Mesenchymal stem cell (in vitro differentiated cells and primary cell): ENCODE measurements around the gene MVD.
"Not testable (repeated sequence)": the region's sequence is repeated elsewhere in the genome, so short reads cannot be mapped to it uniquely, and the experiment has no call there.

Source experiments
- DNase-seq: peaks from one replicate; pipeline ENCODE4 v3.0.0-alpha.2; 2013
- H2AFZ ChIP-seq: one replicate; pipeline ENCODE4 v1.6.1; 2013; ENCODE audit warnings: low read depth, mild to moderate bottlenecking, control low read depth, inconsistent platforms, low read length, moderate library complexity
- H2AK5ac ChIP-seq: 2 replicates; pipeline ENCODE4 v1.6.1; 2013; ENCODE audit warnings: low read length, moderate library complexity, mild to moderate bottlenecking, inconsistent platforms; ENCODE audit not compliant: severe bottlenecking
- H2BK120ac ChIP-seq: one replicate; pipeline ENCODE4 v1.6.1; 2013; ENCODE audit warnings: low read depth, mild to moderate bottlenecking, inconsistent platforms, low read length, moderate library complexity
- H2BK12ac ChIP-seq, 2 experiments: one replicate each; pipeline ENCODE4 v1.6.1; 2013; ENCODE audit warnings: inconsistent platforms in 2 of 2, low read length in 2 of 2, mild to moderate bottlenecking in 2 of 2, moderate library complexity in 2 of 2, control low read depth in 1 of 2
- H2BK15ac ChIP-seq: one replicate; pipeline ENCODE4 v1.6.1; 2013; ENCODE audit warnings: mild to moderate bottlenecking, low read depth, inconsistent platforms; ENCODE audit not compliant: poor library complexity, severe bottlenecking
- H2BK5ac ChIP-seq: 2 replicates; pipeline ENCODE4 v1.6.1; 2013; ENCODE audit warnings: low read depth, mild to moderate bottlenecking, low read length, control low read depth, inconsistent platforms; ENCODE audit not compliant: poor library complexity, severe bottlenecking
- H3K14ac ChIP-seq, 2 experiments: one replicate each; pipeline ENCODE4 v1.6.1; 2013; ENCODE audit warnings: inconsistent platforms in 2 of 2, low read length in 2 of 2, control low read depth in 1 of 2, mild to moderate bottlenecking in 1 of 2, moderate library complexity in 1 of 2
- H3K18ac ChIP-seq, 2 experiments: one replicate each; pipeline ENCODE4 v1.6.1; 2013; ENCODE audit warnings: inconsistent platforms in 2 of 2, low read length in 2 of 2, control low read depth in 1 of 2, low read depth in 1 of 2, mild to moderate bottlenecking in 1 of 2
- H3K23ac ChIP-seq, 2 experiments: one replicate each; pipeline ENCODE4 v1.6.1; 2013; ENCODE audit warnings: inconsistent platforms in 2 of 2, low read length in 2 of 2, mild to moderate bottlenecking in 2 of 2, moderate library complexity in 2 of 2, control low read depth in 1 of 2
- H3K27ac ChIP-seq: 2 replicates; pipeline ENCODE4 v1.5.1; 2013; ENCODE audit warnings: mild to moderate bottlenecking, moderate library complexity, low read length, control low read depth, inconsistent platforms; ENCODE audit not compliant: poor library complexity, severe bottlenecking
- H3K27me3 ChIP-seq, 2 experiments: 2 replicates each; pipeline versions ENCODE4 v1.6.1 to v1.7.0; 2013; ENCODE audit warnings: low read length in 2 of 2, mild to moderate bottlenecking in 2 of 2, moderate library complexity in 2 of 2, control low read depth in 1 of 2, inconsistent platforms in 1 of 2; ENCODE audit not compliant: control insufficient read depth in 1 of 2, insufficient read depth in 1 of 2
- H3K36me3 ChIP-seq, 2 experiments: 2 replicates each; pipeline versions ENCODE4 v1.6.1 to v1.7.0; 2013; ENCODE audit warnings: low read length in 2 of 2, control low read depth in 1 of 2, inconsistent platforms in 1 of 2, low read depth in 1 of 2, mild to moderate bottlenecking in 1 of 2; ENCODE audit not compliant: insufficient read depth in 2 of 2, control insufficient read depth in 1 of 2
- H3K4ac ChIP-seq, 2 experiments: one replicate each; pipeline ENCODE4 v1.6.1; 2013; ENCODE audit warnings: inconsistent platforms in 2 of 2, low read length in 2 of 2, mild to moderate bottlenecking in 2 of 2, moderate library complexity in 2 of 2, control low read depth in 1 of 2, low read depth in 1 of 2
- H3K4me1 ChIP-seq: 2 replicates; pipeline ENCODE4 v1.6.1; 2013; ENCODE audit warnings: low read depth, low read length, control low read depth; ENCODE audit not compliant: control insufficient read depth, insufficient read depth
- H3K4me2 ChIP-seq: 2 replicates; pipeline ENCODE4 v1.6.1; 2013; ENCODE audit warnings: low read length, mild to moderate bottlenecking, inconsistent platforms; ENCODE audit not compliant: poor library complexity, severe bottlenecking
- H3K4me3 ChIP-seq, 2 experiments: 2 replicates each; pipeline versions ENCODE4 v1.5.1 to v1.7.0; 2013; ENCODE audit warnings: low read length in 2 of 2, mild to moderate bottlenecking in 2 of 2, control low read depth in 1 of 2, low read depth in 1 of 2; ENCODE audit not compliant: insufficient read depth in 1 of 2
- H3K79me1 ChIP-seq: replicated peaks from 2 replicates; pipeline ENCODE4 v1.6.1; 2013; ENCODE audit warnings: mild to moderate bottlenecking, control low read depth, low read length, inconsistent platforms; ENCODE audit not compliant: poor library complexity, severe bottlenecking
- H3K9ac ChIP-seq: 2 replicates; pipeline ENCODE4 v1.7.0; 2013; ENCODE audit warnings: mild to moderate bottlenecking, low read length, moderate library complexity
- H3K9me3 ChIP-seq: 2 replicates; pipeline ENCODE4 v1.7.0; 2013; ENCODE audit warnings: mild to moderate bottlenecking, low read length; ENCODE audit not compliant: control insufficient read depth
- H4K8ac ChIP-seq: one replicate; pipeline ENCODE4 v1.6.1; 2013; ENCODE audit warnings: inconsistent platforms, mild to moderate bottlenecking, low read length, moderate library complexity
- H4K91ac ChIP-seq: one replicate; pipeline ENCODE4 v1.6.1; 2013; ENCODE audit warnings: mild to moderate bottlenecking, low read length, inconsistent platforms
- WGBS: methylation state at CpG from one replicate; pipeline ENCODE4 v1.1.7; 2013; ENCODE audit warnings: mixed read lengths; 5-methylcytosine and 5-hydroxymethylcytosine counted together

The MVD gene

DNA sequence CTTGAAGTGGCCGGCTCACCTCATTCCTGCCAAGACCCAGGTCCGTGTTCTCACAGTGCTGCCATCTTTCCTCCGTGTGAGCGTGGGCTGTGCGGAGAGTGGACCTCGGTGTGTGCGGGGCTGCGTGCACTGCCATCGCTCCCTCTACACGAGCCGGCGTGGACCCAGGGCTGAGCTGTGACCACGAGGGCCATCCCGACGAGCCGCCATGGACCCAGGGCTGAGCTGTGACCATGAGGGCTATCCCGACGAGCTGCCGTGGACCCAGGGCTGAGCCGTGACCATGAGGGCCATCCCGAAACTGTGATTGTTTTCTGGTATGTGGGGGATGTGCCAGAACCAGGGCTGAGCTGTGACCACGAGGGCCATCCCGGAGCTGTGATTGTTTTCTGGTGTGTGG lies 8.9 kb upstream of the MVD start:
- no peaks in the 10 kb centered on the region for H3K9me3 ChIP-seq
- peak overlapping the region in 1 of 2 experiments; percentile 10 for H2BK12ac ChIP-seq
- H4K8ac ChIP-seq, result no peak overlapping the region
- H3K36me3 ChIP-seq, result peaks cover 24 to 26% of the 10 kb centered on the region in 2 experiments
- no peak overlapping the region for H3K4me3 ChIP-seq
- H3K27me3 ChIP-seq, result peaks cover 0 to 7% of the 10 kb centered on the region in 2 experiments
- H2BK5ac ChIP-seq, result no peak overlapping the region
- peak overlapping the region; percentile 54 for H4K91ac ChIP-seq
- no peak overlapping the region for H3K27ac ChIP-seq
- no peak overlapping the region for H3K4me2 ChIP-seq
- H2BK15ac ChIP-seq, result no peak overlapping the region
- H3K18ac ChIP-seq, result no peak overlapping the region
- 95% methylated on average over 23 of the region's 23 CpGs for WGBS
- H3K9ac ChIP-seq, result no peak overlapping the region
- no peak overlapping the region for H2AFZ ChIP-seq
- H3K4ac ChIP-seq, result no peak overlapping the region
- H3K14ac ChIP-seq, result no peak overlapping the region
- H2AK5ac ChIP-seq, result no peak overlapping the region
- peaks cover 4% of the 10 kb centered on the region for H3K4me1 ChIP-seq
- no peaks in the 10 kb centered on the region for H3K79me1 ChIP-seq
- DNase-seq, result no peak
- H2BK120ac ChIP-seq, result no peak overlapping the region
- no peak overlapping the region for H3K23ac ChIP-seq

DNA sequence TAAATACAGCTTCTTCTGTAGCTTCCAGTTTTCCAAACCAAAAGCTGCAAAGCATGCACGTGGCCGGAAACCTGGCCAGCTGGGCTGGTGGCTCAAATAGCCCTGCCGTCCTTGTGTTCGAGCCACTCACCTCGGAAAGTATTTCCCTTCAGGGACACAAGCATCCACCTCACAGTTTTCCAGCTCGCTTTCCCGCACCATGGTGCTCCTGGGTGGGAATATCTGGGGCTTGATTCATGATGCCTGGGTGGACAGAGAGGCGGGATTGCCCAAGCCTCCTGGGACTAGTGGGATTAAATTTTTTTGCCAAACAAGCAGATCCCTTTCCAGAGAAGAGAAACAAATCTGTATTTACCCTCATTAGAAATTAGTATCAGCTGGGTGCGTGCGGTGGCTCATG lies 7.1 kb upstream of the MVD start:
- Histone ChIP-seq H4K91ac (no peak overlapping the region), H3K4me3 (no peak overlapping the region), H3K23ac (no peak overlapping the region), H3K79me1 (peaks cover 1% of the 10 kb centered on the region), H4K8ac (no peak overlapping the region), H3K14ac (no peak overlapping the region), H3K4me2 (no peak overlapping the region), H2BK5ac (no peak overlapping the region), H3K9ac (peak overlapping the region; percentile 14), H2AK5ac (no peak overlapping the region), H3K4ac (no peak overlapping the region), H3K36me3 (peaks cover 16 to 23% of the 10 kb centered on the region in 2 experiments), H3K27ac (no peak overlapping the region), H2AFZ (no peak overlapping the region), H2BK120ac (no peak overlapping the region), H3K27me3 (no peaks in the 10 kb centered on the region), H3K18ac (no peak overlapping the region), H3K9me3 (no peaks in the 10 kb centered on the region), H2BK15ac (no peak overlapping the region), H3K4me1 (peaks cover 4% of the 10 kb centered on the region), H2BK12ac (no peak overlapping the region)
- 100% methylated on average over 4 of the region's 10 CpGs for WGBS
- DNase-seq, result no peak

DNA sequence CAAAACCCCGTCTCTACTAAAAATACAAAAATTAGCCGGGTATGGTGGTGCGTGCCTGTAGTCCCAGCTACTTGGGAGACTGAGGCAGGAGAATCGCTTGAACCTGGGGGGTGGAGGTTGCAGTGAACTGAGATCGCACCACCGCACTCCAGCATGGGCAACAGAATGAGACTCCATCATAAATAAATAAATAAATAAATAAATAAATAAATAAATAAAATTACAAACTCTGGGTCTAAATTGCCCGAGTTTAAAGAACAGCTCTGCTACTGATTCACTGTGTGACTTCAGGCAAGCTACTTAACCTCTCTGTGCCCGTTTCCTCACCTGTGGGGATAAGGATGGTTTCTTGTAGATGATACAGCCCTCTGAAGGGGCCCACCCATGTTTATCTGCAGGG lies 6.6 kb upstream of the MVD start:
- DNase-seq, H3K79me1 ChIP-seq, H3K27me3 ChIP-seq, H3K4me2 ChIP-seq, H2BK15ac ChIP-seq, H3K9me3 ChIP-seq, H4K8ac ChIP-seq, H3K4ac ChIP-seq, H3K14ac ChIP-seq, H2AFZ ChIP-seq, H3K4me1 ChIP-seq, H3K4me3 ChIP-seq, H2BK120ac ChIP-seq, H2BK12ac ChIP-seq, H4K91ac ChIP-seq, H3K23ac ChIP-seq, H3K27ac ChIP-seq, H2AK5ac ChIP-seq, H2BK5ac ChIP-seq, H3K18ac ChIP-seq: not testable (repeated sequence)
- peaks cover 15 to 24% of the 10 kb centered on the region in 2 experiments for H3K36me3 ChIP-seq
- peak overlapping the region; percentile 14 for H3K9ac ChIP-seq
- WGBS, result 98% methylated on average over 4 of the region's 8 CpGs

DNA sequence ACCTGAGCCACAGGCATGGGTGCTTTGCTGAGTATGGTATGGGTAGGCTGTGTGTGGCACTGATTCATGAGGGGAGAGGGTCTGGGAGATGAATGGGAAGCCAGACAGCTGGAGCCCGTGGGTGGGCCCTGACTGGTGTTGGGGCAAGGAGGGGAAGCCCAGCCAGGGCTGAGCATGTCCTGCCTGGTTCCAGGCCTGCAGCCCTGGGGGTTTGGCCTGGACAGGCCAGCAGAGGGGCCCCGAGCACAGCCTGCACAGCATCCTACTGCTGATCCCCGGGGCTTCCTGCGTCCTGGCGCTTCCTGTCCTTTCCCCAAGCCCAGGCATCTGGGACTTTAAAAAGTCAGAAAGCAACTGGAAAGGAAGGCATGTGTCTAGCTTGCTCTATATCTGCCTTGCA lies 4.6 kb upstream of the MVD start:
- Histone ChIP-seq H3K18ac (peak overlapping the region in 1 of 2 experiments; percentile 46), H4K91ac (peak overlapping the region; percentile 34), H2BK15ac (peak overlapping the region; percentile 80), H3K9me3 (no peaks in the 10 kb centered on the region), H3K36me3 (peaks cover 11 to 16% of the 10 kb centered on the region in 2 experiments), H3K14ac (peak overlapping the region in 1 of 2 experiments; percentile 86), H3K79me1 (peaks cover 11% of the 10 kb centered on the region), H3K4me2 (no peak overlapping the region), H2BK5ac (no peak overlapping the region), H4K8ac (peak overlapping the region; percentile 85), H3K4me3 (no peak overlapping the region), H3K4ac (no peak overlapping the region), H3K4me1 (peaks cover 6% of the 10 kb centered on the region), H3K27me3 (no peaks in the 10 kb centered on the region), H2AFZ (no peak overlapping the region), H2BK120ac (no peak overlapping the region), H2BK12ac (peak overlapping the region in 1 of 2 experiments; percentile 10), H3K27ac (no peak overlapping the region), H2AK5ac (no peak overlapping the region), H3K23ac (no peak overlapping the region), H3K9ac (no peak overlapping the region)
- WGBS, result 12% methylated on average over 5 of the region's 5 CpGs
- peak; percentile 73 for DNase-seq
